Activated CD4-positive, alpha-beta T cell treated with anti-CD3 and anti-CD28 coated beads for 36 hours (primary cell): Measurements from ENCODE around the gene GZMM. TPM values are rescaled to one million over a fixed set of nuclear protein-coding genes. Genes with fewer than 3 reads are reported as not detected.

Experiments used
- ATAC-seq: fragments of 200-7000 bp; cut with Tn5 transposase; one replicate; pipeline ENCODE4 v1.10.0; 2021; ENCODE audit warnings: mild to moderate bottlenecking, moderate library complexity
- CTCF ChIA-PET: fragments of 350-600 bp; sonication (Branson Sonifier 250); formaldehyde crosslinking; loops from one replicate; lab custom pipeline; 2021; ENCODE audit warnings: antibody characterized with exemption; lab: Charles Lee
- POLR2A ChIA-PET: fragments of 350-600 bp; sonication (Branson Sonifier 250); formaldehyde crosslinking; loops from one replicate; lab custom pipeline; 2021; ENCODE audit warnings: antibody characterized with exemption, inconsistent platforms; lab: Charles Lee
- DNase-seq: peaks from one replicate; pipeline ENCODE4 v3.0.0-alpha.2; 2020
- H3K27ac Mint-ChIP-seq: one replicate; pipeline ENCODE4 v1.8.0; 2021; ENCODE audit warnings: mixed read lengths
- H3K27me3 Mint-ChIP-seq: one replicate; pipeline ENCODE4 v1.8.0; 2021; ENCODE audit warnings: mixed read lengths
- H3K36me3 Mint-ChIP-seq: one replicate; pipeline ENCODE4 v1.8.0; 2021; ENCODE audit warnings: low read depth, mixed read lengths
- H3K4me1 Mint-ChIP-seq: one replicate; pipeline ENCODE4 v1.8.0; 2021; ENCODE audit warnings: mixed read lengths
- H3K4me3 Mint-ChIP-seq: one replicate; pipeline ENCODE4 v1.8.0; 2021; ENCODE audit warnings: mild to moderate bottlenecking, moderate library complexity, mixed read lengths
- H3K9me3 Mint-ChIP-seq: one replicate; pipeline ENCODE4 v1.8.0; 2021; ENCODE audit warnings: low read depth, mixed read lengths
- intact Hi-C, 2 experiments: fragments of 100-400 bp; cut with DNase I in 1 of 2; cut with micrococcal nuclease in 1 of 2; formaldehyde crosslinking; loops; one replicate each; pipeline versions ENCODE4 v1.14.2 to v1.15.1; 2022 to 2024; cut with DNase I, micrococcal nuclease
- total RNA-seq, 2 experiments: library from RNA; stranded (reverse); gene quantifications; one replicate each; pipeline ENCODE4 v1.2.3, GENCODE V29; 2021

Gene GZMM
- total RNA-seq, 2 experiments from 2014 or later, result 22.5 to 25.3 TPM

- Mint-ChIP-seq H3K27me3 (no peaks in the 10 kb centered on the region), H3K36me3 (peaks cover 3% of the 10 kb centered on the region), H3K4me3 (no peak overlapping the region), H3K9me3 (no peaks in the 10 kb centered on the region), H3K27ac (no peak overlapping the region), H3K4me1 (peaks cover 31% of the 10 kb centered on the region)
- ATAC-seq, result no peak
- ChIA-PET POLR2A (no interaction called here), CTCF (no interaction called here)
- intact Hi-C loops, result no loop called here
- DNase-seq, result no peak
These were observed 30.3 kb upstream of the GZMM start for GRCh38 chr19:513368-514165.

GRCh38 chr19:514166-514663, 29.6 kb upstream of the GZMM start:
- intact Hi-C loops, result no loop called here
- Mint-ChIP-seq H3K9me3 (no peaks in the 10 kb centered on the region), H3K36me3 (peaks cover 3% of the 10 kb centered on the region), H3K27ac (no peak overlapping the region), H3K4me1 (peaks cover 26% of the 10 kb centered on the region), H3K27me3 (no peaks in the 10 kb centered on the region), H3K4me3 (no peak overlapping the region)
- DNase-seq (no peak), ATAC-seq (no peak)
- POLR2A ChIA-PET, result no interaction called here
- CTCF ChIA-PET, result no interaction called here

- peak; percentile 6 for ATAC-seq
- H3K36me3 Mint-ChIP-seq, result no peaks in the 10 kb centered on the region
- no peak overlapping the region for H3K4me3 Mint-ChIP-seq
- H3K27ac Mint-ChIP-seq, result no peak overlapping the region
- DNase-seq, result no peak
- peaks cover 4% of the 10 kb centered on the region for H3K4me1 Mint-ChIP-seq
- CTCF ChIA-PET, result interaction anchor here (1.1 kb wide), 1 partner anchor 11 kb away, joined by 3 read pairs; no protein-coding TSS in a partner anchor
- POLR2A ChIA-PET, result no interaction called here
- intact Hi-C loops, result no loop called here
- no peaks in the 10 kb centered on the region for H3K27me3 Mint-ChIP-seq
- H3K9me3 Mint-ChIP-seq, result no peaks in the 10 kb centered on the region
These were observed 25.9 kb upstream of the GZMM start for GRCh38 chr19:517721-518597.

GRCh38 chr19:518598-519231, 25.1 kb upstream of the GZMM start:
- DNase-seq, result peak; percentile 67
- no peaks in the 10 kb centered on the region for H3K9me3 Mint-ChIP-seq
- no peaks in the 10 kb centered on the region for H3K36me3 Mint-ChIP-seq
- ATAC-seq, result peak; percentile 63
- no peak overlapping the region for H3K4me3 Mint-ChIP-seq
- H3K27me3 Mint-ChIP-seq, result no peaks in the 10 kb centered on the region
- ChIA-PET POLR2A (no interaction called here), CTCF (interaction anchor here (1.1 kb wide), 1 partner anchor 12 kb away, joined by 3 read pairs; no protein-coding TSS in a partner anchor)
- no peak overlapping the region for H3K27ac Mint-ChIP-seq
- intact Hi-C loops, result no loop called here
- peaks cover 4% of the 10 kb centered on the region for H3K4me1 Mint-ChIP-seq

GRCh38 chr19:519449-519865, 24.4 kb upstream of the GZMM start:
- Mint-ChIP-seq H3K36me3 (no peaks in the 10 kb centered on the region), H3K9me3 (no peaks in the 10 kb centered on the region), H3K27ac (no peak overlapping the region), H3K4me3 (no peak overlapping the region), H3K4me1 (peaks cover 4% of the 10 kb centered on the region), H3K27me3 (no peaks in the 10 kb centered on the region)
- ChIA-PET POLR2A (no interaction called here), CTCF (no interaction called here)
- DNase-seq (no peak), ATAC-seq (no peak)
- intact Hi-C loops, result no loop called here

- no peaks in the 10 kb centered on the region for H3K36me3 Mint-ChIP-seq
- ATAC-seq (no peak), DNase-seq (no peak)
- no peaks in the 10 kb centered on the region for H3K4me1 Mint-ChIP-seq
- ChIA-PET CTCF (interaction anchor here (2.1 kb wide), 1 partner anchor 12 kb away, joined by 12 read pairs; no protein-coding TSS in a partner anchor), POLR2A (no interaction called here)
- no peaks in the 10 kb centered on the region for H3K9me3 Mint-ChIP-seq
- intact Hi-C loops, result no loop called here
- H3K27me3 Mint-ChIP-seq, result peaks cover 1% of the 10 kb centered on the region
- H3K27ac Mint-ChIP-seq, result no peak overlapping the region
- H3K4me3 Mint-ChIP-seq, result no peak overlapping the region
These were observed 21.1 kb upstream of the GZMM start for GRCh38 chr19:522726-523125.

GRCh38 chr19:524062-524674, 19.7 kb upstream of the GZMM start:
- ATAC-seq (no peak), DNase-seq (no peak)
- intact Hi-C loops, result no loop called here
- Mint-ChIP-seq H3K4me3 (no peak overlapping the region), H3K4me1 (no peaks in the 10 kb centered on the region), H3K27me3 (peaks cover 1% of the 10 kb centered on the region), H3K9me3 (no peaks in the 10 kb centered on the region), H3K36me3 (no peaks in the 10 kb centered on the region), H3K27ac (no peak overlapping the region)
- ChIA-PET CTCF (no interaction called here), POLR2A (no interaction called here)

- Mint-ChIP-seq H3K9me3 (no peaks in the 10 kb centered on the region), H3K4me3 (no peak overlapping the region), H3K4me1 (peaks cover under 1% of the 10 kb centered on the region), H3K27me3 (peaks cover 1% of the 10 kb centered on the region), H3K36me3 (no peaks in the 10 kb centered on the region), H3K27ac (no peak overlapping the region)
- no peak for DNase-seq
- intact Hi-C loops, result no loop called here
- POLR2A ChIA-PET, result no interaction called here
- ATAC-seq, result peak; percentile 14
- CTCF ChIA-PET, result no interaction called here
These were observed 18.8 kb upstream of the GZMM start for GRCh38 chr19:525029-525428.

GRCh38 chr19:525857-526419, 17.9 kb upstream of the GZMM start:
- POLR2A ChIA-PET, result no interaction called here
- DNase-seq (no peak), ATAC-seq (no peak)
- Mint-ChIP-seq H3K36me3 (no peaks in the 10 kb centered on the region), H3K27ac (no peak overlapping the region), H3K27me3 (peaks cover 1% of the 10 kb centered on the region), H3K9me3 (no peaks in the 10 kb centered on the region), H3K4me3 (no peak overlapping the region), H3K4me1 (peaks cover 7% of the 10 kb centered on the region)
- intact Hi-C loops, result no loop called here
- CTCF ChIA-PET, result no interaction called here

- Mint-ChIP-seq H3K27ac (peak overlapping the region; percentile 84), H3K4me3 (peak overlapping the region; percentile 77), H3K4me1 (peaks cover 24% of the 10 kb centered on the region), H3K36me3 (no peaks in the 10 kb centered on the region), H3K27me3 (peaks cover 1% of the 10 kb centered on the region), H3K9me3 (no peaks in the 10 kb centered on the region)
- CTCF ChIA-PET, result interaction anchor here (0.6 to 4.0 kb wide), 4 partner anchors 20 to 1060 kb away, joined by 3 to 30 read pairs (median 6); no protein-coding TSS in a partner anchor
- intact Hi-C loops, result loop anchor here (1.0 kb wide), 6 partner anchors 23 to 267 kb away; partner anchors contain the start of genes TPGS1 (in 2 of the 2), BSG (in 1 of the 2), POLRMT (in 1 of the 2) and PTBP1 (in 1 of the 2)
- POLR2A ChIA-PET, result interaction anchor here (1.7 kb wide), 1 partner anchor 20 kb away, joined by 7 read pairs; no protein-coding TSS in a partner anchor
- ATAC-seq (no peak), DNase-seq (no peak)
These were observed 13.5 kb upstream of the GZMM start for GRCh38 chr19:530134-531008.
